H1 (cell line): Measurements from ENCODE around the gene OSBPL5.

Experiments used
- BACH1 ChIP-seq: IDR thresholded peaks from 2 replicates; pipeline ENCODE4 v1.6.1; 2012; ENCODE audit warnings: low read length, improper control_type of control experiment
- CBX8 ChIP-seq: fragments of 300-800, 300-1000 bp; sonication (generic); IDR thresholded peaks from 2 replicates; pipeline ENCODE4 v1.7.1; 2016; ENCODE audit warnings: low read depth, low read length, borderline replicate concordance
- CTCF ChIP-seq, 3 experiments: IDR thresholded peaks; 1 replicate in 2 of 3; 2 replicates in 1 of 3; pipeline versions ENCODE4 v1.5.1 to v1.6.1; 2011; ENCODE audit warnings: low read length in 3 of 3, mild to moderate bottlenecking in 3 of 3, inconsistent platforms in 2 of 3, low read depth in 1 of 3, moderate library complexity in 1 of 3; ENCODE audit not compliant: insufficient read depth in 1 of 3; ENCODE audit errors: control extremely low read depth in 1 of 3
- EZH2 ChIP-seq: fragments of 200-600 bp; sonication (generic); IDR thresholded peaks from 2 replicates; pipeline ENCODE4 v1.7.1; 2012; ENCODE audit warnings: low read depth, mild to moderate bottlenecking, moderate library complexity, low read length, inconsistent platforms; ENCODE audit not compliant: severe bottlenecking
- POLR2AphosphoS5 ChIP-seq: IDR thresholded peaks from 2 replicates; pipeline ENCODE4 v1.6.1; 2011; ENCODE audit warnings: low read depth, low read length
- TAF1 ChIP-seq: IDR thresholded peaks from 2 replicates; pipeline ENCODE4 v1.6.1; 2011; ENCODE audit warnings: mild to moderate bottlenecking, low read depth, low read length
- ZNF274 ChIP-seq: IDR thresholded peaks from 2 replicates; pipeline ENCODE4 v1.7.0; 2012; ENCODE audit warnings: low read length, borderline replicate concordance; ENCODE audit errors: extremely low read depth

- TF ChIP-seq ZNF274 (no peak), CTCF (IDR thresholded peaks at IDR 0.05; ENCODE audit: control extremely low read depth in 1 of 3, insufficient read depth in 1 of 3, low read depth in 1 of 3, low read length in 3 of 3) (no peak), EZH2 (no peak), TAF1 (no peak), BACH1 (no peak), CBX8 (no peak), POLR2AphosphoS5 (no peak)
These were observed 26.0 kb downstream of the OSBPL5 start for GRCh38 chr11:3139086-3139440.
